Neuron (in vitro differentiated cells): Measurements from ENCODE around the gene FGL2.
"Not testable (repeated sequence)": the region's sequence is repeated elsewhere in the genome, so short reads cannot be mapped to it uniquely, and the experiment has no call there.

Experiments
- H2AFZ ChIP-seq: one replicate; pipeline ENCODE4 v1.6.1; 2013; ENCODE audit warnings: low read depth, mild to moderate bottlenecking, inconsistent platforms, low read length, moderate library complexity
- H3K27me3 ChIP-seq: one replicate; pipeline ENCODE4 v1.6.1; 2013; ENCODE audit warnings: low read length; ENCODE audit not compliant: insufficient read depth
- H3K36me3 ChIP-seq: one replicate; pipeline ENCODE4 v1.6.1; 2013; ENCODE audit warnings: low read length; ENCODE audit not compliant: insufficient read depth
- H3K4me1 ChIP-seq: one replicate; pipeline ENCODE4 v1.6.1; 2013; ENCODE audit warnings: low read length; ENCODE audit not compliant: insufficient read depth
- H3K4me3 ChIP-seq: 2 replicates; pipeline ENCODE4 v1.5.1; 2013; ENCODE audit warnings: mild to moderate bottlenecking, low read length, moderate library complexity
- H3K9me3 ChIP-seq: one replicate; pipeline ENCODE4 v1.6.1; 2013; ENCODE audit warnings: low read length

FGL2 gene

DNA sequence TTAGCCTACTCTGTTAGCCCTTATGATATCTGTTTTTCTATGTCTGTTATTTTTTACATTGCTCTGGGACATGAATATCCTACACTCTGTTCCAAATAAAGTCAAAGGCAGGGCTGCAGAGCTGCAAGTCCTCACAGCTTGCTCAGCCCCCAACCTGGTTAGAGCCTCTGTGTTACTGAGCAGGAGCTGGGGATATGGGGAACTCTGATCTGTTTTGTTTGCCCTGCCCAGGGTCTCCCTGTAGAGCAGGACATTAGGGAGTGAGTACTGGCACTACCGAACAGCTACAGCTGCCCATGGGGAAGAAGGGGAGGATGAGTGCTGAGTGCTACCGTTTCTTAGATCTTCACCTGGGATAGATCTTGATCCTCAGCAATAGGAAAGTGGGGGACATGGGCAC lies 32.8 kb upstream of the FGL2 start:
- Histone ChIP-seq H3K36me3 (no peaks in the 10 kb centered on the region), H3K4me3 (no peak overlapping the region), H2AFZ (no peak overlapping the region), H3K27me3 (no peaks in the 10 kb centered on the region), H3K9me3 (no peaks in the 10 kb centered on the region), H3K4me1 (no peaks in the 10 kb centered on the region)

DNA sequence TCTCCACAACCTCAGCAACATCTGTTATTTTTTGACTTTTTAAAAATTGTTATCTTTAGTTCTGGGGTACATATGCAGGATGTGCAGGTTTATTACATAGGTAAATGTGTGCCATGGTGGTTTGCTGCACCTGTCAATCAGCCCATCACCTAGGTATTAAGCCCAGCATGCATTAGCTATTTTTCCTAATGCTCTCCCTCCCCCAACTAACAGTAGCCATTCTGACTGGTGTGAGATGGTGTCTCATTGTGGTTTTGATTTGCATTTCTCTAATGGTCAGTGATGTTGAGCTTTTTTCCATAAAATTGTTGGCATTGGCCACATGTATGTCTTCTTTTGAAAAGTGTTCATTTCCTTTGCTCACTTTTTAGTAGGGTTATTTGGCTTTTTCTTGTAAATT lies 29.2 kb upstream of the FGL2 start:
- not testable (repeated sequence) for H3K9me3 ChIP-seq, H3K27me3 ChIP-seq

GRCh38 chr7:77226357-77226839 lies 26.8 kb upstream of the FGL2 start:
- H3K4me1 ChIP-seq = no peaks in the 10 kb centered on the region
- H3K4me3 ChIP-seq = no peak overlapping the region
- H3K36me3 ChIP-seq = no peaks in the 10 kb centered on the region
- peaks cover under 1% of the 10 kb centered on the region for H3K9me3 ChIP-seq
- H2AFZ ChIP-seq = no peak overlapping the region
- H3K27me3 ChIP-seq = no peaks in the 10 kb centered on the region

More for the DNA sequence above, 29.2 kb upstream of the FGL2 start:
- not testable (repeated sequence) for H3K36me3 ChIP-seq, H2AFZ ChIP-seq, H3K4me3 ChIP-seq, H3K4me1 ChIP-seq

- Histone ChIP-seq H3K9me3 (peaks cover 1% of the 10 kb centered on the region), H3K4me1 (no peaks in the 10 kb centered on the region), H3K36me3 (no peaks in the 10 kb centered on the region), H3K4me3 (no peak overlapping the region), H2AFZ (no peak overlapping the region), H3K27me3 (no peaks in the 10 kb centered on the region)
Measured at GRCh38 chr7:77223261-77223660, 23.6 kb upstream of the FGL2 start.

DNA sequence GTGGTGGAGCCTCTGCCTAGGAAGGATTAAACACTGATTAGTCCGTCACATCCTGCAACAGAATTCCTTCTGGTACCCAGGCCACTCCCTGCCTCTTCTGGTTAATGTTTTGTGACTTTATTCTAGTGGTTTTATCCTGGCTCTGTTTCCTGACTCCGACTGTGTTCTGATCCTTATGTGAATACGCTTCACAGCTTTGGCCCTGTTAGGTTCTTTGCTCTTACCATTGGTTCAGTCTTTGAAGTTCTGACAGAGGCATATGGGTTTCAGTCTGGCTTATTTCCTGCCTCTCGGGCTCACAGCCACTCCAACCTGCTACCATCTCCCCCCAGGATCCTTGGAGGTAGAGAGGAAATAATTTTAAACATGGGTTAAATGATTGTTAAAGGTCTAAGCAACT lies 23.2 kb upstream of the FGL2 start:
- no peaks in the 10 kb centered on the region for H3K36me3 ChIP-seq
- no peak overlapping the region for H3K4me3 ChIP-seq
- H3K4me1 ChIP-seq = no peaks in the 10 kb centered on the region
- no peaks in the 10 kb centered on the region for H3K27me3 ChIP-seq
- H2AFZ ChIP-seq = no peak overlapping the region
- H3K9me3 ChIP-seq = peaks cover 1% of the 10 kb centered on the region

GRCh38 chr7:77222065-77222464 lies 22.4 kb upstream of the FGL2 start:
- no peak overlapping the region for H3K4me3 ChIP-seq
- H3K27me3 ChIP-seq = no peaks in the 10 kb centered on the region
- H3K36me3 ChIP-seq = no peaks in the 10 kb centered on the region
- H3K9me3 ChIP-seq = peaks cover 1% of the 10 kb centered on the region
- H3K4me1 ChIP-seq = no peaks in the 10 kb centered on the region
- no peak overlapping the region for H2AFZ ChIP-seq

DNA sequence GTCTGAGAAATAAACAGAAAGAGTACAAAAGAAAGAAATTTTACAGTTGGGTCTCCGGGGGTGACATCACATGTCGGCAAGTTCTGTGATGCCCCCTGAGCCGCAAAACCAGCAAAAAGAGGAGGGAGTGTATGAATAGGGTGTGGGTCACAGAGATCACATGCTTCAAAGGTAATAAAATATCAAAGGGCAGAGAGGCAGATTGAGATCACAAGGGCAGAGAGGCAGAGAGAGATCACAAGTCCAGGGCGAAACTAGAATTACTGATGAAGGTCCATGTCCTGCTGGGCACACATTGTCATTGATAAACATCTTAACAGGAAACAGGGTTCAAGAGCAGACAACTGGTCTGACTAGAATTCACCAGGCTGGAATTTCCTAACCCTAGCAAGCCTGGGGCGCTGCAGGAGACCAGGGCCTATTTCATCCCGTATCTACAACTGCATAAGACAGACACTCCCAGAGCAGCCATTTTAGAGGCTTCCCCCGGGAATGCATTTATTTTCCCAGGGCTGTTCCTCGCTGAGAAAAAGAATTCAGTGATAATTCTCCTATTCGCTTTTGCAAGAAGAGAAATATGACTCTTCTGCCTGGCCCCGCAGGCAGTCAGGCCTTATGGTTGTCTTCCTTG lies 20.2 kb upstream of the FGL2 start:
- H3K9me3 ChIP-seq, H3K4me3 ChIP-seq, H3K4me1 ChIP-seq, H3K36me3 ChIP-seq, H3K27me3 ChIP-seq, H2AFZ ChIP-seq: not testable (repeated sequence)

DNA sequence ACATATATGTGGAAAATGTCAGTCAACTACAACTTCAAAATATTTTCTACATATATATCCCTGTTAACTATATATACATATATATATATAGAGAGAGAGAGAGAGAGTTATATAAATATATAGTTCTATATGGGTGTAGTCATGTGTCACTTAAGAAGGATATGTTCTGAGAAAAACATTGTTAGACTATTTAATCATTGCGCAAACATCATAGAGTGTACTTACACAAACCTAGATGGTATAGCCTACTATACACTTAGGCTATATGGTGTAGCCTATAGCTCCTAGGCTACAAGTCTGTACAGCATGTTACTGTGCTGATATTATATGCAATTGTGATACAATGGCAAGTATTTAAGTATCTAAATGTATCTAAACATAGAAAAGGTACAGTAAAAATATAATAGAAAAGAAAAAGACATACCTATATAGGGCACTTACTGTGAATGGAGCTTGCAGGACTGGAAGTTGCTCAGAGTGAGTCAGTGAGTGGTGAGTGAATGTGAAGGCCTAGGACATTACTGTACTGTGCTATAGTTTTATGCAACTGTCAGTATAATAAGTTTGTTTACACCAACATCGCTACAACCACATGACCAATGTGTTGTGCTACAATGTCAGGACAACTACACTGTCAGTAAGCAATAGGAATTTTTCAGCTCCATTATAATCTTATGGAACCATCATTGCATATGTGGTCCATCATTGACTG lies 18.0 kb upstream of the FGL2 start:
- H3K9me3 ChIP-seq = peaks cover 1% of the 10 kb centered on the region
- no peak overlapping the region for H3K4me3 ChIP-seq
- H2AFZ ChIP-seq = no peak overlapping the region
- H3K36me3 ChIP-seq = no peaks in the 10 kb centered on the region
- no peaks in the 10 kb centered on the region for H3K27me3 ChIP-seq
- no peaks in the 10 kb centered on the region for H3K4me1 ChIP-seq

DNA sequence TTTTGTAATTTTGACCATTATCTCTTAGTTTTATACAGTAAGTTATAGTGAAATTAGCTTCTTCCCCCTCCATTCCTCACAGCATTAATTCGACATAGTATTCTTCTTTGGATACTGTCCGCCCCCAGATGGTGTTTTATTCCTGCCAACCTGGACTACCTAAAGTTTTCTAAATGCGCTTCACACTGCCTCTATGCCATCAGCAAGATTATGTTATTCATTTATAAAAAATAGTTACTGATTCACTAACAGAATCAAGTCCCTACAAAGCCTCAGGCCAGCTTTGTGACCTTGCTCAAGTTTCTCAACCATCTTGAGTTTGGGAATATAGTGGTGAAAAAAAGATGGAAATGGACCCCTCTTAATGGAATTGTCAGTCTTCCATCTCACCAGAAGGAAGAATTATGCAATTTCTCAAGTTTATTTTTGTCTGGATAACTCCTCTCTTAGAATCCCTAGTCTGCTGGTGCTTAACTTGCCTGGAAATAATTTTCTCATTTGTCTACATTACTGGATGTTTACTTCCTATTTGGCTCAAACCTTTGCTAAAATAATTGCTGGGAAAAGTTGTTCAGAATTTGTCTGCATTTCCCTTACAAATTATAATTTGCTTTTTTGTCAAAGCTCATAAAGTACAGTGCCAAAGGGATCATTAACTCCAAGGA lies 16.7 kb upstream of the FGL2 start:
- Histone ChIP-seq H3K4me3 (no peak overlapping the region), H3K4me1 (no peaks in the 10 kb centered on the region), H3K9me3 (no peaks in the 10 kb centered on the region), H3K36me3 (no peaks in the 10 kb centered on the region), H3K27me3 (no peaks in the 10 kb centered on the region), H2AFZ (no peak overlapping the region)

DNA sequence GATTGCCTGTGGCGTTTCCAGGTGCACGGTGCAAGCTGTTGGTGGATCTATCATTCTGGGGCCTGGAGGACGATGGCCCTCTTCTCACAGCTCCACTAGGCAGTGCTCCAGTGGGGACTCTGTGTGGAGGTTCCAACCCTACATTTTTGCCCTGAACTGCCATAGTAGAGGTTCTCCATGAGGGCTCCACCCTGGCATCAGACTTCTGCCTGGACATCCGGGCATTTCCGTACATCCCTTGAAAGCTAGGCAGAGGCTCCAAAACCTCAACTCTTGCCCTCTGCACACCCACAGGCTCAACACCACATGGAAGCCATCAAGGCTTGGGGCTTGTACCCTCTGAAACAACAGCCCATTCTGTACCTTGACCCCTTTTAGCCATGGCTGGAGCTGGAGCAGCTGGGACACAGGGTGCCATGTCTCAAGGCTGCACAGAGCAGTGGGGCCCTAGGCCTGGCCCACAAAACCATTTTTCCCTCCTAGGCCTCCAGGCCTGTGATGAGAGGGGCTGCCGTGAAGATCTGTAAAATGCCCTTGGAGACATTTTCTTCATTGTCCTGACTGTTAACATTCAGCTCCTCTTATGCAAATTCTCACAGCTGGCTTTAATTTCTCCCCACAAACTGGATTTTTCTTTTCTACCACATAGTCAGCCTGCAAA lies 10.0 kb upstream of the FGL2 start:
- H2AFZ ChIP-seq = no peak overlapping the region
- H3K4me3 ChIP-seq = no peak overlapping the region
- H3K9me3 ChIP-seq = peaks cover 13% of the 10 kb centered on the region
- no peaks in the 10 kb centered on the region for H3K27me3 ChIP-seq
- no peaks in the 10 kb centered on the region for H3K36me3 ChIP-seq
- no peaks in the 10 kb centered on the region for H3K4me1 ChIP-seq

DNA sequence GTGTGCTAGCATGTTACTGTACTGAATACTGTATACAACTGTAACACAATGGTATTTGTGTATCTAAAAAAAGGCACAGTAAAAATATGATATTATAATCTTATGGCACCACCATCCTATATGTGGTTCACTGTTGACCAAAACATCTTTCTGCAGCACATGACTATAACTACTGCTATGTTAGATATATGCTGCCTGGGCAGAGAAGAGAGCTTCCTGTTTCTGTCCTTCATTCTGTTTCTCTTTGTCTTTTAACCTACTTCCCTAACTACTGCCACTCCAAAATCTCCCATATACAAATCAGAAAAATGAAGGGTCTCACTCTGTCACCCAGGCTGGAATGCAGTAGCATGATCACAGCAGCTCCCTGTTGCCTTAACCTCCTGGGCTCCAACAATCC lies 8.8 kb upstream of the FGL2 start:
- no peaks in the 10 kb centered on the region for H3K27me3 ChIP-seq
- no peaks in the 10 kb centered on the region for H3K36me3 ChIP-seq
- no peak overlapping the region for H3K4me3 ChIP-seq
- no peak overlapping the region for H2AFZ ChIP-seq
- H3K9me3 ChIP-seq = peaks cover 13% of the 10 kb centered on the region
- H3K4me1 ChIP-seq = no peaks in the 10 kb centered on the region

DNA sequence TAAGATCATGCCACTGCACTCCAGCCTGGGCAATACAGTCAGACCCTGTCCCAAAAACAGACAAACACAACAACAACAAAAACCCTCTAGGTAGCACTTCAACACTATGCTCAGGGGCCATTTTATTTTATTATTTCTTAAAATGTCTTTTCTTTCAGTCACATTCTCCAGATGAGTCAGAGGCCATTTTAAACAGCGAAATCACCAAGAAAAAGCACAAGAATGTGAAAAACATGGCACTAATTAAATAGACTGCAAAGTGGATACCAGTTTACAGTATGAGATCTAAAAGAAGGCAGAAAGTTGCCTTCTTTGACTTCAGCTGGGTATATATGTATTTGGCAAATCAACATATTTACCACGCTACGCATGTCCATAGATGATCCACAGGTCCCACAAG lies 6.1 kb upstream of the FGL2 start:
- H3K4me3 ChIP-seq = no peak overlapping the region
- H3K27me3 ChIP-seq = no peaks in the 10 kb centered on the region
- no peaks in the 10 kb centered on the region for H3K4me1 ChIP-seq
- H2AFZ ChIP-seq = no peak overlapping the region
- no peaks in the 10 kb centered on the region for H3K36me3 ChIP-seq
- peaks cover 13% of the 10 kb centered on the region for H3K9me3 ChIP-seq

DNA sequence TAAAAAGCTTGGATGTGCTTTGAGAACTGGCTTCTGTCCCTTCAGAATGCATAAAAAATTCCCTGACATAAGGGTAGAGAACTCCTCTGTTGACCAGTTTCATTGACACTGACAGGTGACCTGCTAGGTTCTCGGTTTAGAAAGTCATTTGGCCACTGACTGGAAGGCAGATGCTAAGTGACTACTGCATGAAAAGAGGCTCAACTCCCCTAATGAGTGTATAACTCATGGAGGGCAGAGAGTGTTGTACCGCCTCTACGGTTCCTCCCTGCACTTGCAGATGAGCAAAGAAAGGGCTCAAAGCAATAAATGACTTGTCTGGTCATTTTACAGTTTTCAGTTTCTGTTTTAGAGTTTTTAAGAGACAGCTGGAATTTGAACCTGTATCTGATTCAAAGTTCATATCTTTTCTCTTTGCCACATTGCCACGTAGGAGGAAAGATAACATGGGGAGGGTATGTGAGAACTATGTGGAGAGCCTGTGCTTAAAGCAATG lies 2.9 kb upstream of the FGL2 start:
- Histone ChIP-seq H2AFZ (no peak overlapping the region), H3K36me3 (no peaks in the 10 kb centered on the region), H3K9me3 (no peaks in the 10 kb centered on the region), H3K4me3 (no peak overlapping the region), H3K4me1 (peaks cover 13% of the 10 kb centered on the region), H3K27me3 (no peaks in the 10 kb centered on the region)
